ENCODE data around the gene MLLT6.

GRCh38 chr17:38777641-38778250 is 72.7 kb downstream of the MLLT6 start:
- no peak for TF ChIP-seq CTCF (IDR thresholded peaks at IDR 0.05)
- no peak for TF ChIP-seq POLR2AphosphoS5 (IDR thresholded peaks at IDR 0.05; ENCODE audit: low read depth, low read length)
- no peak for TF ChIP-seq TCF7L2 (IDR thresholded peaks at IDR 0.05; ENCODE audit: low read depth, low read length)

Data from Panc1 (cell line).